Measurements from ENCODE around the gene CASP9.

- TF ChIP-seq EZH2 (IDR thresholded peaks at IDR 0.05; ENCODE audit: low read depth, unreplicated experiment) = no peak
- no peak for TF ChIP-seq CTCF (conservative IDR thresholded peaks at IDR 0.05; ENCODE audit: low read depth in 2 of 2)
- TF ChIP-seq POLR2AphosphoS5 (IDR thresholded peaks at IDR 0.05; ENCODE audit: low read depth) = no peak
- TF ChIP-seq ETS1 (IDR thresholded peaks at IDR 0.05) = no peak
- no peak for TF ChIP-seq ZNF114 (CRISPR knock-in tag; IDR thresholded peaks at IDR 0.05)
- TF ChIP-seq STAT1 (IDR thresholded peaks at IDR 0.05; ENCODE audit: unreplicated experiment) = no peak
- TF ChIP-seq REST (IDR thresholded peaks at IDR 0.05; ENCODE audit: unreplicated experiment) = no peak
- TF ChIP-seq CREB1 (CRISPR knock-in tag; IDR thresholded peaks at IDR 0.05; ENCODE audit: low read depth) = no peak
- TF ChIP-seq EZH2phosphoT487 (IDR thresholded peaks at IDR 0.05; ENCODE audit: unreplicated experiment) = no peak
- TF ChIP-seq NANOG (IDR thresholded peaks at IDR 0.05; ENCODE audit: borderline replicate concordance) = no peak
- TF ChIP-seq JUNB (IDR thresholded peaks at IDR 0.05; ENCODE audit: unreplicated experiment) = no peak
- no peak for TF ChIP-seq ZNF331 (CRISPR knock-in tag; IDR thresholded peaks at IDR 0.05; ENCODE audit: low read depth)
Observed at GRCh38 chr1:15453734-15454133, 70.3 kb downstream of the CASP9 start.
